ENCODE data around the gene IQGAP3.
"Not testable (repeated sequence)": the region's sequence is repeated elsewhere in the genome, so short reads cannot be mapped to it uniquely, and the experiment has no call there.

- TF ChIP-seq POLR2A, CTCF (IDR thresholded peaks at IDR 0.05): not testable (repeated sequence)
Measured at GRCh38 chr1:156587927-156588326, 15.6 kb upstream of the IQGAP3 start.

All from body of pancreas (tissue), 4 donors.